H1 (cell line): ENCODE measurements around the gene SLIT2. TPM values are rescaled to one million over a fixed set of nuclear protein-coding genes. Genes with fewer than 3 reads are reported as not detected.

Source experiments
- CTCF ChIA-PET: fragments of 300-600 bp; sonication (Branson Sonifier 250); formaldehyde crosslinking; loops from one replicate; lab custom pipeline; 2021; ENCODE audit not compliant: partially characterized antibody; lab: Charles Lee
- POLR2A ChIA-PET: fragments of 300-600 bp; sonication (Branson Sonifier 250); formaldehyde crosslinking; loops from one replicate; lab custom pipeline; 2021; ENCODE audit warnings: inconsistent platforms; ENCODE audit not compliant: partially characterized antibody; lab: Charles Lee
- DNase-seq, 2 experiments: peaks; one replicate each; pipeline versions ENCODE4 v3.0.0 to v3.0.0-alpha.2; 2010 to 2022; ENCODE audit warnings: low spot score in 2 of 2, low read depth in 1 of 2, mixed read lengths in 1 of 2
- FAIRE-seq: peaks from 2 replicates; lab custom pipeline; 2011; peaks lifted over from hg19 to GRCh38; lab: Jason Lieb, UNC
- H2AFZ ChIP-seq: 2 replicates; pipeline ENCODE4 v1.8.1; 2012; ENCODE audit warnings: low read length, inconsistent platforms
- H2AK5ac ChIP-seq: 2 replicates; pipeline ENCODE4 v1.6.1; 2013; ENCODE audit warnings: low read depth, low read length
- H2BK120ac ChIP-seq: replicated peaks from 2 replicates; pipeline ENCODE3; 2013; ENCODE audit warnings: low read depth, low read length, inconsistent platforms
- H2BK12ac ChIP-seq: 2 replicates; pipeline ENCODE4 v1.6.1; 2013; ENCODE audit warnings: low read depth, low read length
- H2BK15ac ChIP-seq: 2 replicates; pipeline ENCODE4 v1.6.1; 2013; ENCODE audit warnings: low read length
- H2BK20ac ChIP-seq: 2 replicates; pipeline ENCODE4 v1.6.1; 2013; ENCODE audit warnings: low read length
- H2BK5ac ChIP-seq: 2 replicates; pipeline ENCODE4 v1.6.1; 2013; ENCODE audit warnings: low read depth, low read length
- H3K14ac ChIP-seq: 2 replicates; pipeline ENCODE4 v1.6.1; 2013; ENCODE audit warnings: inconsistent platforms; ENCODE audit not compliant: insufficient read length
- H3K18ac ChIP-seq: 2 replicates; pipeline ENCODE4 v1.6.1; 2013; ENCODE audit warnings: low read length; ENCODE audit errors: extremely low read depth
- H3K23ac ChIP-seq: 2 replicates; pipeline ENCODE4 v1.6.1; 2013; ENCODE audit warnings: inconsistent platforms; ENCODE audit not compliant: insufficient read length
- H3K23me2 ChIP-seq: 2 replicates; pipeline ENCODE4 v1.6.1; 2013; ENCODE audit warnings: low read depth, low read length
- H3K27ac ChIP-seq: 2 replicates; pipeline ENCODE4 v1.6.1; 2011; ENCODE audit warnings: low read depth, low read length, inconsistent platforms
- H3K27me3 ChIP-seq, 4 experiments: replicated peaks in 1 of 4; 1 replicate in 1 of 4; 2 replicates in 3 of 4; pipeline versions ENCODE4 v1.6.1 to v1.8.1; 2011 to 2013; ENCODE audit warnings: low read length in 3 of 4, mild to moderate bottlenecking in 3 of 4, inconsistent platforms in 2 of 4, mixed read lengths in 2 of 4, moderate library complexity in 1 of 4; ENCODE audit not compliant: control insufficient read depth in 3 of 4, insufficient read depth in 3 of 4; ENCODE audit errors: extremely low read depth in 1 of 4
- H3K36me3 ChIP-seq, 4 experiments: 2 replicates each; pipeline versions ENCODE4 v1.6.1 to v1.8.1; 2011 to 2013; ENCODE audit warnings: mild to moderate bottlenecking in 4 of 4, low read length in 3 of 4, moderate library complexity in 2 of 4, control low read depth in 1 of 4, inconsistent platforms in 1 of 4; ENCODE audit not compliant: insufficient read depth in 4 of 4, control insufficient read depth in 2 of 4
- H3K4ac ChIP-seq: replicated peaks from 2 replicates; pipeline ENCODE3; 2013; ENCODE audit warnings: low read length, low read depth, mixed read lengths, inconsistent platforms; ENCODE audit not compliant: insufficient read length
- H3K4me1 ChIP-seq, 4 experiments: replicated peaks in 1 of 4; 1 replicate in 1 of 4; 2 replicates in 3 of 4; pipeline versions ENCODE4 v1.6.1 to v1.8.1; 2011 to 2013; ENCODE audit warnings: low read length in 3 of 4, inconsistent platforms in 2 of 4, mixed read lengths in 1 of 4; ENCODE audit not compliant: insufficient read depth in 4 of 4, control insufficient read depth in 3 of 4
- H3K4me2 ChIP-seq, 2 experiments: 2 replicates each; pipeline versions ENCODE4 v1.6.1 to v1.8.1; 2011 to 2013; ENCODE audit warnings: low read depth in 2 of 2, low read length in 2 of 2, control low read depth in 1 of 2, inconsistent platforms in 1 of 2, mild to moderate bottlenecking in 1 of 2; ENCODE audit not compliant: insufficient read depth in 1 of 2
- H3K4me3 ChIP-seq, 4 experiments: fragments of 200-600, 300-600 bp in 1 of 4; sonication (generic), shearing (Covaris generic), sonication (Bioruptor Twin) in 1 of 4; 2 replicates each; pipeline versions ENCODE4 v1.5.1 to v1.8.1; 2011 to 2016; ENCODE audit warnings: low read length in 4 of 4, low read depth in 3 of 4, control low read depth in 2 of 4, inconsistent platforms in 2 of 4, mild to moderate bottlenecking in 2 of 4, mixed read lengths in 1 of 4, moderate library complexity in 1 of 4; ENCODE audit not compliant: insufficient read depth in 2 of 4; ENCODE audit errors: extremely low read depth in 1 of 4
- H3K56ac ChIP-seq: replicated peaks from 2 replicates; pipeline ENCODE3; 2013; ENCODE audit warnings: low read depth, mild to moderate bottlenecking, mixed read lengths, low read length, inconsistent platforms; ENCODE audit not compliant: insufficient read length
- H3K79me1 ChIP-seq: 2 replicates; pipeline ENCODE4 v1.6.1; 2013; ENCODE audit warnings: low read depth, low read length, control low read depth
- H3K79me2 ChIP-seq, 2 experiments: 2 replicates each; pipeline versions ENCODE4 v1.6.1 to v1.8.1; 2012 to 2013; ENCODE audit warnings: low read length in 2 of 2, mild to moderate bottlenecking in 2 of 2, inconsistent platforms in 1 of 2; ENCODE audit not compliant: insufficient read depth in 2 of 2, control insufficient read depth in 1 of 2
- H3K9ac ChIP-seq, 4 experiments: replicated peaks in 1 of 4; 1 replicate in 1 of 4; 2 replicates in 3 of 4; pipeline versions ENCODE4 v1.6.1 to v1.8.1; 2011 to 2013; ENCODE audit warnings: low read depth in 3 of 4, low read length in 3 of 4, control low read depth in 2 of 4, mild to moderate bottlenecking in 2 of 4, moderate library complexity in 2 of 4, inconsistent platforms in 1 of 4; ENCODE audit errors: extremely low read depth in 1 of 4
- H3K9me3 ChIP-seq, 2 experiments: 2 replicates each; pipeline versions ENCODE4 v1.6.1 to v1.8.1; 2012 to 2013; ENCODE audit warnings: mild to moderate bottlenecking in 2 of 2, moderate library complexity in 2 of 2, control low read depth in 1 of 2, inconsistent platforms in 1 of 2, low read depth in 1 of 2, low read length in 1 of 2, mixed read lengths in 1 of 2; ENCODE audit not compliant: insufficient read depth in 2 of 2
- H4K20me1 ChIP-seq, 2 experiments: replicated peaks in 1 of 2; 2 replicates each; pipeline versions ENCODE3 to v1.8.1; 2011 to 2013; ENCODE audit warnings: inconsistent platforms in 2 of 2, low read length in 2 of 2, mild to moderate bottlenecking in 1 of 2; ENCODE audit not compliant: insufficient read depth in 2 of 2, control insufficient read depth in 1 of 2
- H4K5ac ChIP-seq: 2 replicates; pipeline ENCODE4 v1.6.1; 2013; ENCODE audit warnings: low read length, low read depth, mixed read lengths, inconsistent platforms; ENCODE audit not compliant: insufficient read length
- H4K8ac ChIP-seq: 2 replicates; pipeline ENCODE4 v1.8.0; 2013; ENCODE audit warnings: mild to moderate bottlenecking, moderate library complexity, low read length, inconsistent platforms; ENCODE audit not compliant: insufficient read depth; ENCODE audit errors: extremely low read depth
- H4K91ac ChIP-seq: replicated peaks from 2 replicates; pipeline ENCODE3; 2013; ENCODE audit warnings: low read length, mixed read lengths, inconsistent platforms; ENCODE audit not compliant: insufficient read length
- CHD1 ChIP-seq: IDR thresholded peaks from 2 replicates; pipeline ENCODE4 v1.6.1; 2012; ENCODE audit warnings: low read depth, low read length, improper control_type of control experiment
- CTCF ChIP-seq, 3 experiments: IDR thresholded peaks; 1 replicate in 2 of 3; 2 replicates in 1 of 3; pipeline versions ENCODE4 v1.5.1 to v1.6.1; 2011; ENCODE audit warnings: low read length in 3 of 3, mild to moderate bottlenecking in 3 of 3, inconsistent platforms in 2 of 3, low read depth in 1 of 3, moderate library complexity in 1 of 3; ENCODE audit not compliant: insufficient read depth in 1 of 3; ENCODE audit errors: control extremely low read depth in 1 of 3
- EGR1 ChIP-seq: IDR thresholded peaks from 2 replicates; pipeline ENCODE4 v1.6.1; 2011; ENCODE audit warnings: low read depth, low read length, borderline replicate concordance
- POLR2A ChIP-seq, 2 experiments: IDR thresholded peaks; 1 replicate in 1 of 2; 2 replicates in 1 of 2; pipeline ENCODE4 v1.6.1; 2011; ENCODE audit warnings: low read depth in 2 of 2, low read length in 2 of 2, mild to moderate bottlenecking in 2 of 2; ENCODE audit errors: control extremely low read depth in 1 of 2
- POLR2AphosphoS5 ChIP-seq: IDR thresholded peaks from 2 replicates; pipeline ENCODE4 v1.6.1; 2011; ENCODE audit warnings: low read depth, low read length
- RNF2 ChIP-seq: fragments of 200-900, 300-1000 bp; sonication (generic); IDR thresholded peaks from 2 replicates; pipeline ENCODE4 v1.7.1; 2016; ENCODE audit warnings: borderline replicate concordance, low read depth, mild to moderate bottlenecking, antibody characterized with exemption, low read length; ENCODE audit not compliant: poor library complexity, severe bottlenecking; ENCODE audit errors: missing control alignments
- SIN3A ChIP-seq, 2 experiments: IDR thresholded peaks in 1 of 2; conservative IDR thresholded peaks in 1 of 2; 2 replicates each; pipeline ENCODE4 v1.6.1; 2011 to 2012; ENCODE audit warnings: low read length in 2 of 2, improper control_type of control experiment in 1 of 2, low read depth in 1 of 2, mild to moderate bottlenecking in 1 of 2
- SIX5 ChIP-seq: IDR thresholded peaks from 2 replicates; pipeline ENCODE4 v1.6.1; 2011; ENCODE audit warnings: mild to moderate bottlenecking, low read depth, low read length
- SP4 ChIP-seq: IDR thresholded peaks from 2 replicates; pipeline ENCODE4 v1.6.1; 2012; ENCODE audit warnings: low read length, inconsistent platforms
- WGBS, 2 experiments: shearing (Covaris generic) in 1 of 2; methylation state at CpG; one replicate each; pipeline versions ENCODE4 v1.1.6 to v1.1.7; 2013 to 2015; ENCODE audit warnings: low lambda C conversion rate in 2 of 2, mixed read lengths in 2 of 2, inconsistent platforms in 1 of 2, low coverage in 1 of 2, missing lambda C conversion rate in 1 of 2; ENCODE audit not compliant: insufficient replicate concordance in 2 of 2, insufficient coverage in 1 of 2, insufficient read length in 1 of 2; ENCODE audit errors: extremely low coverage in 1 of 2, missing lambda C conversion rate in 1 of 2; 5-methylcytosine and 5-hydroxymethylcytosine counted together
- polyA plus RNA-seq, 7 experiments: library from polyadenylated mRNA; depleted of rRNA in 3 of 7; stranded (reverse) in 5 of 7; unstranded in 2 of 7; fragments of >200 nt in 5 of 7; fragments of 200-250 nt in 2 of 7; gene quantifications; 1 replicate in 5 of 7; 2 replicates in 1 of 7; 4 replicates in 1 of 7; pipeline versions ENCODE4 v1.2.1 to v1.2.3, GENCODE V29; 2011 to 2013; ENCODE audit warnings: missing spikeins in 2 of 7, mixed read lengths in 2 of 7
- total RNA-seq: library from RNA; stranded (reverse); fragmentation: NEBNext Ultra II Directional; extraction: Animal tissue kit (Norgen Biotek cat#: 25700); gene quantifications from 2 replicates; pipeline ENCODE4 v1.2.1, GENCODE V29; 2021

SLIT2 gene
- total and polyA plus RNA-seq, 2 of the 8 experiments (the other 6 are each of a cell fraction or from before 2014, with no cell fraction given): 2.0 to 13.7 TPM

- Histone ChIP-seq H2BK15ac (no peak overlapping the region), H2AFZ (no peak overlapping the region), H2BK12ac (no peak overlapping the region), H3K4ac (no peak overlapping the region), H2BK5ac (no peak overlapping the region), H2AK5ac (no peak overlapping the region), H3K4me2 (no peak overlapping the region), H2BK120ac (no peak overlapping the region), H3K23me2 (peaks cover 2% of the 10 kb centered on the region; the same call in 1 of the 2 replicates), H4K20me1 (no peaks in the 10 kb centered on the region), H3K27ac (no peak overlapping the region), H3K79me1 (no peaks in the 10 kb centered on the region), H4K91ac (no peak overlapping the region), H3K4me1 (peaks cover 0 to 5% (median 2%) of the 10 kb centered on the region in 4 experiments; a peak in 3 of 7 replicates), H3K18ac (no peak overlapping the region), H3K9ac (no peak overlapping the region), H3K9me3 (no peaks in the 10 kb centered on the region), H3K27me3 (no peaks in the 10 kb centered on the region), H4K5ac (no peak overlapping the region), H3K4me3 (no peak overlapping the region), H3K14ac (no peak overlapping the region), H3K23ac (no peak overlapping the region), H3K79me2 (no peaks in the 10 kb centered on the region), H4K8ac (no peak overlapping the region), H3K56ac (no peak overlapping the region), H3K36me3 (no peaks in the 10 kb centered on the region), H2BK20ac (no peak overlapping the region)
- no peak for DNase-seq
- CTCF ChIA-PET: interaction anchor here (1.0 to 1.9 kb wide), 3 partner anchors 14 to 141 kb away, joined by 3 to 5 read pairs (median 4); no protein-coding TSS in a partner anchor
- TF ChIP-seq CHD1 (no peak), RNF2 (no peak), SIX5 (no peak), POLR2A (IDR thresholded peaks at IDR 0.05; ENCODE audit: control extremely low read depth in 1 of 2, low read depth in 2 of 2, low read length in 2 of 2) (no peak), POLR2AphosphoS5 (no peak), SP4 (no peak), SIN3A (conservative IDR thresholded peaks at IDR 0.05 in 1 of 2, IDR thresholded peaks at IDR 0.05 in 1 of 2; ENCODE audit: low read depth in 1 of 2, low read length in 2 of 2) (no peak), EGR1 (no peak), CTCF (IDR thresholded peaks at IDR 0.05; ENCODE audit: control extremely low read depth in 1 of 3, insufficient read depth in 1 of 3, low read depth in 1 of 3, low read length in 3 of 3) (no peak)
- WGBS, 2 experiments: 91% methylated on average over 2 of the region's 2 CpGs; no CpG with 5 or more reads in 1 of the 2 experiments
- POLR2A ChIA-PET: no interaction called here
- no peak for FAIRE-seq
Observed at GRCh38 chr4:20287246-20287645, 35.5 kb downstream of the SLIT2 start.
